Ovary (tissue), 10 donors: ENCODE results near the gene ARHGAP9. TPM values are rescaled to one million over a fixed set of nuclear protein-coding genes. Genes with fewer than 3 reads are reported as not detected.

Source experiments
- DNase-seq, 5 donors: peaks; one replicate each; pipeline ENCODE4 v3.0.0-alpha.2; 2019 to 2020
- H3K27ac ChIP-seq, 2 donors: fragments of 200-600 bp; one replicate each; pipeline versions ENCODE4 v1.5.1 to v1.8.0; 2019 to 2022
- H3K27me3 ChIP-seq: fragments of 200-600 bp; one replicate; pipeline ENCODE4 v1.8.0; 2022
- H3K36me3 ChIP-seq: fragments of 200-600 bp; sonication (generic); one replicate; pipeline ENCODE4 v1.5.1; 2019
- H3K4me1 ChIP-seq: one replicate; pipeline ENCODE4 v1.8.1; 2013; ENCODE audit warnings: mild to moderate bottlenecking, moderate library complexity; ENCODE audit not compliant: insufficient read depth
- H3K4me3 ChIP-seq: fragments of 200-600 bp; sonication (generic); one replicate; pipeline ENCODE4 v1.5.1; 2017
- H3K9me3 ChIP-seq, 2 donors: fragments of 200-600 bp in 1 of 2; sonication (generic) in 1 of 2; one replicate each; pipeline versions ENCODE4 v1.5.1 to v1.8.1; 2013 to 2019; ENCODE audit warnings: mild to moderate bottlenecking in 1 of 2, moderate library complexity in 1 of 2
- EP300 ChIP-seq: sonication (generic); formaldehyde crosslinking; IDR thresholded peaks from one replicate; pipeline ENCODE4 v1.6.1; 2017; ENCODE audit warnings: antibody characterized with exemption
- POLR2A ChIP-seq: fragments of 450-650 bp; IDR thresholded peaks from one replicate; pipeline ENCODE4 v1.6.1; 2017; ENCODE audit warnings: antibody characterized with exemption, mild to moderate bottlenecking, moderate library complexity
- WGBS, 3 donors: extraction: QIAGEN DNeasy Blood & Tissue Kit in 1 of 3; methylation state at CpG; one replicate each; pipeline versions ENCODE4 v1.1.5 to v1.1.7; 2013 to 2017; 5-methylcytosine and 5-hydroxymethylcytosine counted together
- intact Hi-C, 4 donors: fragments of 100-400 bp; cut with DNase I; formaldehyde crosslinking; loops; one replicate each; pipeline versions ENCODE4 v1.11.0 to v1.15.1; 2022 to 2023
- long read RNA-seq, 3 donors: library from polyadenylated mRNA in 2 of 3; unstranded in 2 of 3; transcript quantifications; one replicate each; pipeline ENCODE4 v2.0.0 and lab custom pipeline, GENCODE V29; 2021 to 2026
- polyA plus RNA-seq, 2 donors: library from polyadenylated mRNA; stranded (reverse); fragments of 200-250 nt in 1 of 2; fragments of 350-450 nt in 1 of 2; fragmentation: Illumina TruSeq in 1 of 2; extraction: RNeasy Lipid Tissue Mini Kit (QIAGEN cat#74804) in 1 of 2; gene quantifications; one replicate each; pipeline ENCODE4 v1.2.3, GENCODE V29; 2013 to 2014
- total RNA-seq, 7 donors: library from RNA; depleted of rRNA in 2 of 7; stranded (reverse); fragments of >200 nt in 2 of 7; fragmentation: NEBNext Ultra II Directional in 3 of 7; extraction: Animal tissue kit (Norgen Biotek cat#: 25700) in 3 of 7; gene quantifications; one replicate each; pipeline versions ENCODE4 v1.1.0 to v1.2.4, GENCODE V29; 2016 to 2023
- TF ChIP-seq, protein P1 (sequence below), 3 donors: fragments of 450-650 bp in 2 of 3; fragments of 200-600 bp in 1 of 3; IDR thresholded peaks; one replicate each; pipeline versions ENCODE4 v1.5.1 to v1.8.0; 2016 to 2022; ENCODE audit warnings: antibody characterized with exemption in 3 of 3, mild to moderate bottlenecking in 1 of 3
- donor health status: DM: no; HTN: no; CAD: no; lungs with moderate emphysema.
- donor health status: DM: no; HTN: no; CAD: no.
- donor health status: Bipolar disorder and iron deficiency.
- donor health status: DM: yes; HTN: yes; CAD: no.
- donor health status: DM: no; HTN: no; CAD: no.
- donor health status: DM: yes; HTN: yes; CAD: no.

Gene ARHGAP9
- 1 to 10 TPM; 2.7 to 8.0 (median 4.2) TPM for total RNA-seq
- polyA plus RNA-seq = 1 to 10 TPM; 2.6 to 9.5 TPM
- long read RNA-seq, donor 1, partial matches to known transcripts = 0 of 8 reads
- long read RNA-seq, donor 1, other reads (novel, unspliced or antisense) = 7 of 8 reads
- long read RNA-seq, donor 2, partial matches to known transcripts = 106 of 130 reads
- long read RNA-seq, donor 2, other reads (novel, unspliced or antisense) = 24 of 130 reads
- long read RNA-seq, donor 3, partial matches to known transcripts = 2 of 13 reads
- long read RNA-seq, donor 3, other reads (novel, unspliced or antisense) = 9 of 13 reads

DNA sequence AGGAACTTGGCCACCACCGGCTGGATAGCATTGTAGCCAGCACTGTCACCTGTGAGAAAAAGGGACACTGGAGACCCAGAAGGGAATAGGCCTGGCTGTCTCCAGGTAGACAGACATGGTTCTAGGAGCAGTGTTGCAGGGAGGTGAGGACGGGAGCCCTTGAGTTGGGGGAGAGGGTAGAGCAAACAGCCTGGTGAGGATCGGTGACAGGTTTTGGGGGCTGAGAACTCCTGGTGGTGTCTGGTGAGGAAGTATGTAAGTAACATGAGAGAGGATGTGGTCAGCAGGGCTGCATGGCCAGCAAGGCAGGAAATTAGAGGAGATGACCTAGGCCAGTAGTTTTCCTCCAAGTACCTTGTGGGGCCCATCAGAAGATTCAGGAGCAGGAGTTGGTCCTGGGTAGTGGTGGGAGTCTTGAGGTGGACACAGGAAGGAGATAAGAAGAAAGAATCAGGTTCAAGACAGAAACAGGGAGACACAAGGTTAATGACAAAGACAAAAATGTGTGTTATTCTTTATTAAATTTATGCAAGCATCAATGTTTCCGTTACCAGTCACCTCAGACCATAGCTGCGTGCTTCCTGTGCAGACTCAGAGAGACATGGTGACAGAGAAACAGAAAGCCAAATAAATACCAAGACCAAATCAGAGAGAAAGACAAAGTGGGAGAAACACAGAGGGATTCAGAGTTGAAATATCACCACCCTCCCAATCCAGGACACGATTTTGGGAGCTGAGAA is at the start of gene ARHGAP9:
Gene ARHGAP9, minus strand, starts transcription at position 491 of the 740 bp plus-strand sequence. Its CDS starts 460 bp downstream, at position 31.
- intact Hi-C loops = no loop called here
- no peaks in the 10 kb centered on the region for H3K27me3 ChIP-seq
- no peak within 1 kb of the TSS for H3K4me3 ChIP-seq
- TF ChIP-seq EP300 = no peak
- TF ChIP-seq, protein P1, sequence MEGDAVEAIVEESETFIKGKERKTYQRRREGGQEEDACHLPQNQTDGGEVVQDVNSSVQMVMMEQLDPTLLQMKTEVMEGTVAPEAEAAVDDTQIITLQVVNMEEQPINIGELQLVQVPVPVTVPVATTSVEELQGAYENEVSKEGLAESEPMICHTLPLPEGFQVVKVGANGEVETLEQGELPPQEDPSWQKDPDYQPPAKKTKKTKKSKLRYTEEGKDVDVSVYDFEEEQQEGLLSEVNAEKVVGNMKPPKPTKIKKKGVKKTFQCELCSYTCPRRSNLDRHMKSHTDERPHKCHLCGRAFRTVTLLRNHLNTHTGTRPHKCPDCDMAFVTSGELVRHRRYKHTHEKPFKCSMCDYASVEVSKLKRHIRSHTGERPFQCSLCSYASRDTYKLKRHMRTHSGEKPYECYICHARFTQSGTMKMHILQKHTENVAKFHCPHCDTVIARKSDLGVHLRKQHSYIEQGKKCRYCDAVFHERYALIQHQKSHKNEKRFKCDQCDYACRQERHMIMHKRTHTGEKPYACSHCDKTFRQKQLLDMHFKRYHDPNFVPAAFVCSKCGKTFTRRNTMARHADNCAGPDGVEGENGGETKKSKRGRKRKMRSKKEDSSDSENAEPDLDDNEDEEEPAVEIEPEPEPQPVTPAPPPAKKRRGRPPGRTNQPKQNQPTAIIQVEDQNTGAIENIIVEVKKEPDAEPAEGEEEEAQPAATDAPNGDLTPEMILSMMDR (IDR thresholded peaks at IDR 0.05) = no peak
- TF ChIP-seq POLR2A = no peak
- 69 to 78% (median 75%) methylated on average over 6 of the region's 6 CpGs for WGBS, 3 donors
- no peak within 1 kb of the TSS for H3K27ac ChIP-seq
- no peak for DNase-seq
- peaks cover 7% of the 10 kb centered on the region for H3K4me1 ChIP-seq
- H3K36me3 ChIP-seq = no peaks in the 10 kb centered on the region
- no peaks in the 10 kb centered on the region for H3K9me3 ChIP-seq

DNA sequence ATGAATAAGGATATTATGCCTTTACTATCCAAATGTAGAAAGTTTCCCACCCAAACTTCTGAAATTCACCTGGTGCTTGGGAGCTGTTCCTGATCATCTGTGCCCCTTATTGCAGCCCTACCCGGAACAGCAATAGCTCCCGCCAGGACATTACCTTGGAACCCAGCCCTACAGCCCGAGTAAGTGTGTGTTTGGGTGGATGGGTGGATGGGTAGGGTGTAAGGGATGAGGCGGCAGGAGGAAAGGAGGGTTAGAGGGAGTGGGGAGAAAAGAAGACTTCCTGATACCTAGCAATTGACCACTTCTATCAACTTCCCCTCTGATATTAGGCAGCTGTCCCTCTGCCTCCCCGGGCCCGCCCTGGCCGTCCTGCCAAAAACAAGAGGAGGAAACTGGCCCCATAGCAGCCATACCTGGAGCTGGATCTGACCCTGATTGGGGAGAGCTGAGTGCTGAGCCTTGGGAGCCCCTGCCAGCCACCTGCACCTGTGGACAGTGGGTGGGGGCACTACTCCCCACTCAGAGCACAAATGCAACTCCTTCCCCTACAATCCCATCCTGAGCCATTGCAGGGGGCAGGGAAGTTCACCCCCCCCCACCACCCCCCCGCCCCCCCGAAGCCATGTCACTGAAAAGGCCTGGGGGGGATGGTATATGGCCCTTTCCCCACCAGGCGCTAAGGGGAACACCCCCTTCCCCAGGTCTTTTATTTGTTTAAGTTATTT is 49.3 kb upstream of the ARHGAP9 start:
- H3K4me1 ChIP-seq = peaks cover 2% of the 10 kb centered on the region
- no peaks in the 10 kb centered on the region for H3K36me3 ChIP-seq
- H3K9me3 ChIP-seq = no peaks in the 10 kb centered on the region
- TF ChIP-seq, protein P1 (IDR thresholded peaks at IDR 0.05) = no peak
- TF ChIP-seq POLR2A = no peak
- H3K4me3 ChIP-seq = no peak overlapping the region
- WGBS, 3 donors = 61 to 63% (median 63%) methylated on average over 9 to 10 of the region's 10 CpGs
- DNase-seq = no peak
- intact Hi-C loops = no loop called here
- H3K27me3 ChIP-seq = no peaks in the 10 kb centered on the region
- no peak overlapping the region for H3K27ac ChIP-seq

DNA sequence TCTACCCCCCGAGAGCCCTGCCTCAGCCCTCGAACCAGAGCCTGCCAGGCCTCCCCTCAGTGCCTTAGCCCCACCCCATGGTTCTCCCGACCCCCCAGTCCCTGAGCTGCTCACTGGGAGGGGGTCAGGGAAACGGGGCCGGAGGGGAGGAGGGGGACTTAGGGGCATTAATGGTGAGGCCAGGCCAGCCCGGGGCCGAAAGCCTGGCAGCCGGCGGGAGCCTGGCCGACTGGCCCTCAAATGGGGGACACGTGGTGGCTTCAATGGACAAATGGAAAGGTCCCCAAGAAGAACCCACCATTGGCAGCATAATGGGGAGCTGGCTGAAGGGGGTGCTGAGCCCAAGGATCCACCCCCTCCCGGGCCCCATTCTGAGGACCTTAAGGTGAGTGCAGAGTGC is 48.5 kb upstream of the ARHGAP9 start:
- TF ChIP-seq POLR2A (no peak), EP300 (no peak)
- TF ChIP-seq, protein P1 (IDR thresholded peaks at IDR 0.05) = no peak
- DNase-seq = no peak
- no peak overlapping the region for H3K27ac ChIP-seq
- intact Hi-C loops = no loop called here
- 70 to 76% (median 75%) methylated on average over 12 of the region's 12 CpGs for WGBS, 3 donors
- H3K27me3 ChIP-seq = no peaks in the 10 kb centered on the region
- no peaks in the 10 kb centered on the region for H3K9me3 ChIP-seq
- no peak overlapping the region for H3K4me3 ChIP-seq
- H3K36me3 ChIP-seq = no peaks in the 10 kb centered on the region
- H3K4me1 ChIP-seq = peaks cover 7% of the 10 kb centered on the region

DNA sequence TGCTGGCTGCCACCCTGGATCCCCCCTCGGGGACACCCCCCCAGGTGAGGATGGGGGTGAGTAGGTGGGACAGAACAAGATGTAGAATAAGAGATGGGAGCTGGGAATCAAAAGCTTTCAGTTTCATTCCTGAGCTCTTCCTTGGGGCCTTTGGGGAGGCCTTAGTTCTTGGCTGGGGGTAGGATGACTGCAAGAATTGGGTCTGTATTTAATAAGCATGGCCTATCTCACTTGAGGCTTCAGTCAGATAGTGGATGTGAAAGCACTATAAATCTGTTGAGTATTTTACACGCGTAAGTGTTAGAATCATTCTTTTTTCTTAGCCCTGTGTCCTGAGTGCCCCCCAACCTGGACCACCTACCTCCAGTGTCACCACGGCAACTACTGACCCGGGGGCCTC is 47.5 kb upstream of the ARHGAP9 start:
- no peak for DNase-seq
- Histone ChIP-seq H3K4me1 (peaks cover 7% of the 10 kb centered on the region), H3K36me3 (no peaks in the 10 kb centered on the region), H3K27me3 (no peaks in the 10 kb centered on the region), H3K9me3 (no peaks in the 10 kb centered on the region), H3K27ac (no peak overlapping the region), H3K4me3 (no peak overlapping the region)
- TF ChIP-seq, protein P1 (IDR thresholded peaks at IDR 0.05) = no peak
- TF ChIP-seq POLR2A (no peak), EP300 (no peak)
- WGBS, 3 donors = 56 to 62% (median 58%) methylated on average over 5 of the region's 5 CpGs
- intact Hi-C loops = no loop called here
